HEK293 (cell line): ENCODE data around the gene HPX.

Source experiments
- CTCF ChIA-PET: fragments of 350-600 bp; formaldehyde crosslinking; extraction: SDS; loops from one replicate; lab custom pipeline; 2021; ENCODE audit warnings: antibody characterized with exemption; lab: Yijun Ruan, JAX
- POLR2A ChIA-PET: fragments of 300-600 bp; formaldehyde crosslinking; extraction: SDS; loops from one replicate; lab custom pipeline; 2020; ENCODE audit warnings: antibody characterized with exemption, inconsistent platforms; lab: Yijun Ruan, JAX
- H3K27ac ChIP-seq: fragments of 200-500 bp; sonication (Bioruptor generic); 2 replicates; pipeline ENCODE4 v1.5.1; 2014; ENCODE audit warnings: low read depth, low read length, control low read depth, inconsistent platforms; ENCODE audit errors: extremely low read depth
- H3K36me3 ChIP-seq, 2 experiments: fragments of 200-500 bp in 1 of 2; sonication (Bioruptor generic) in 1 of 2; 1 replicate in 1 of 2; 2 replicates in 1 of 2; pipeline ENCODE4 v1.5.1; 2014 to 2017; ENCODE audit warnings: inconsistent platforms in 2 of 2, low read length in 2 of 2; ENCODE audit not compliant: control insufficient read depth in 2 of 2, insufficient read depth in 1 of 2
- H3K4me1 ChIP-seq: fragments of 200-500 bp; sonication (Bioruptor generic); 2 replicates; pipeline ENCODE4 v1.5.1; 2014; ENCODE audit warnings: mild to moderate bottlenecking, low read length, inconsistent platforms; ENCODE audit not compliant: control insufficient read depth, insufficient read depth
- H3K4me3 ChIP-seq: 2 replicates; pipeline ENCODE4 v1.5.1; 2011; ENCODE audit warnings: low read depth, mild to moderate bottlenecking, control low read depth, low read length, moderate library complexity
- H3K9me3 ChIP-seq: fragments of 200-500 bp; sonication (Bioruptor generic); 2 replicates; pipeline ENCODE4 v1.5.1; 2014; ENCODE audit warnings: low read depth, low read length, inconsistent platforms; ENCODE audit not compliant: control insufficient read depth, insufficient read depth
- EGR2 ChIP-seq: fragments of 450-650 bp; formaldehyde crosslinking; IDR thresholded peaks from 2 replicates; pipeline ENCODE4 v1.5.1; 2016; ENCODE audit warnings: low read depth, missing biosample characterization, missing genetic modification characterization
- OVOL3 ChIP-seq: fragments of 450-650 bp; formaldehyde crosslinking; IDR thresholded peaks from 2 replicates; pipeline ENCODE4 v1.5.1; 2016; ENCODE audit warnings: missing biosample characterization, missing genetic modification characterization
- PRDM6 ChIP-seq: fragments of 450-650 bp; formaldehyde crosslinking; IDR thresholded peaks from 2 replicates; pipeline ENCODE4 v1.5.1; 2017; ENCODE audit warnings: missing biosample characterization, missing genetic modification characterization
- SCRT1 ChIP-seq: fragments of 450-650 bp; formaldehyde crosslinking; IDR thresholded peaks from 2 replicates; pipeline ENCODE4 v1.5.1; 2016; ENCODE audit warnings: missing biosample characterization, missing genetic modification characterization, borderline replicate concordance
- ZBTB17 ChIP-seq: fragments of 450-650 bp; formaldehyde crosslinking; IDR thresholded peaks from 2 replicates; pipeline ENCODE4 v1.5.1; 2016; ENCODE audit warnings: missing biosample characterization, missing genetic modification characterization
- ZBTB44 ChIP-seq: fragments of 450-650 bp; IDR thresholded peaks from 2 replicates; pipeline ENCODE4 v1.5.1; 2018; ENCODE audit warnings: missing biosample characterization, mild to moderate bottlenecking, missing genetic modification characterization
- ZFP3 ChIP-seq: fragments of 450-650 bp; formaldehyde crosslinking; IDR thresholded peaks from 2 replicates; pipeline ENCODE4 v1.5.1; 2016; ENCODE audit warnings: low read depth, missing biosample characterization, missing genetic modification characterization
- ZFP41 ChIP-seq: fragments of 450-650 bp; formaldehyde crosslinking; IDR thresholded peaks from 2 replicates; pipeline ENCODE4 v1.5.1; 2016; ENCODE audit warnings: missing biosample characterization, missing genetic modification characterization, borderline replicate concordance
- ZFP69B ChIP-seq: fragments of 450-650 bp; formaldehyde crosslinking; IDR thresholded peaks from 2 replicates; pipeline ENCODE4 v1.5.1; 2016; ENCODE audit warnings: missing biosample characterization, missing genetic modification characterization
- ZNF10 ChIP-seq: fragments of 450-650 bp; formaldehyde crosslinking; IDR thresholded peaks from 2 replicates; pipeline ENCODE4 v1.5.1; 2017; ENCODE audit warnings: missing biosample characterization, missing genetic modification characterization
- ZNF138 ChIP-seq: fragments of 450-650 bp; formaldehyde crosslinking; IDR thresholded peaks from 2 replicates; pipeline ENCODE4 v1.5.1; 2016; ENCODE audit warnings: missing biosample characterization, missing genetic modification characterization, borderline replicate concordance
- ZNF140 ChIP-seq: fragments of 450-650 bp; formaldehyde crosslinking; IDR thresholded peaks from 2 replicates; pipeline ENCODE4 v1.5.1; 2016; ENCODE audit warnings: missing biosample characterization, missing genetic modification characterization
- ZNF18 ChIP-seq: fragments of 450-650 bp; formaldehyde crosslinking; IDR thresholded peaks from 2 replicates; pipeline ENCODE4 v1.5.1; 2016; ENCODE audit warnings: missing biosample characterization, missing genetic modification characterization
- ZNF214 ChIP-seq: fragments of 450-650 bp; formaldehyde crosslinking; IDR thresholded peaks from 2 replicates; pipeline ENCODE4 v1.5.1; 2017; ENCODE audit warnings: missing biosample characterization, mild to moderate bottlenecking, missing genetic modification characterization, borderline replicate concordance
- ZNF221 ChIP-seq: fragments of 450-650 bp; formaldehyde crosslinking; IDR thresholded peaks from 2 replicates; pipeline ENCODE4 v1.5.1; 2017; ENCODE audit warnings: missing biosample characterization, missing genetic modification characterization, borderline replicate concordance
- ZNF324 ChIP-seq: fragments of 450-650 bp; formaldehyde crosslinking; IDR thresholded peaks from 2 replicates; pipeline ENCODE4 v1.5.1; 2016; ENCODE audit warnings: missing biosample characterization, missing genetic modification characterization
- ZNF341 ChIP-seq: fragments of 450-650 bp; formaldehyde crosslinking; IDR thresholded peaks from 2 replicates; pipeline ENCODE4; 2016; ENCODE audit warnings: low read depth, missing biosample characterization, missing genetic modification characterization
- ZNF398 ChIP-seq: fragments of 450-650 bp; formaldehyde crosslinking; IDR thresholded peaks from 2 replicates; pipeline ENCODE4 v1.5.1; 2017; ENCODE audit warnings: missing biosample characterization, missing genetic modification characterization
- ZNF423 ChIP-seq: fragments of 450-650 bp; formaldehyde crosslinking; IDR thresholded peaks from 2 replicates; pipeline ENCODE4 v1.5.1; 2016; ENCODE audit warnings: missing biosample characterization, missing genetic modification characterization
- ZNF600 ChIP-seq: fragments of 450-650 bp; formaldehyde crosslinking; IDR thresholded peaks from 2 replicates; pipeline ENCODE4 v1.5.1; 2016; ENCODE audit warnings: missing biosample characterization, missing genetic modification characterization
- ZNF670 ChIP-seq: fragments of 450-650 bp; formaldehyde crosslinking; IDR thresholded peaks from 2 replicates; pipeline ENCODE4 v1.5.1; 2016; ENCODE audit warnings: missing biosample characterization, missing genetic modification characterization, low read depth
- ZSCAN18 ChIP-seq: fragments of 450-650 bp; formaldehyde crosslinking; IDR thresholded peaks from 2 replicates; pipeline ENCODE4 v1.5.1; 2016; ENCODE audit warnings: missing biosample characterization, missing genetic modification characterization

The HPX gene

GRCh38 chr11:6440906-6441358 lies at the start of gene HPX:
Gene HPX (minus strand): TSS chr11:6440987. CDS start chr11:6440963, 24 bp downstream.
- POLR2A ChIA-PET, result no interaction called here
- CTCF ChIA-PET, result interaction anchor here (0.6 to 11.2 kb wide), 9 partner anchors 12 to 242 kb away, joined by 3 to 228 read pairs (median 5); partner anchors contain the start of gene MRPL17

GRCh38 chr11:6489306-6489705 lies 48.5 kb upstream of the HPX start:
- ChIA-PET POLR2A (interaction anchor here (1.8 kb wide), 1 partner anchor 8 kb away, joined by 12 read pairs; the partner anchor contains the start of genes ARFIP2 and TIMM10B), CTCF (interaction anchor here (0.9 to 2.6 kb wide), 4 partner anchors 15 to 135 kb away, joined by 3 to 10 read pairs (median 4); no protein-coding TSS in a partner anchor)

More at GRCh38 chr11:6440906-6441358, at the start of gene HPX:
- Histone ChIP-seq H3K36me3 (no peaks in the 10 kb centered on the region), H3K9me3 (no peaks in the 10 kb centered on the region), H3K4me3 (no peak within 1 kb of the TSS), H3K4me1 (no peaks in the 10 kb centered on the region), H3K27ac (no peak within 1 kb of the TSS)
- TF ChIP-seq ZNF341 (no peak), ZBTB44 (tag by site-specific recombination) (no peak), ZNF324 (tag by site-specific recombination) (no peak), ZNF221 (tag by site-specific recombination) (no peak), ZBTB17 (tag by site-specific recombination) (no peak), ZNF670 (tag by site-specific recombination) (no peak), ZFP69B (no peak), ZNF398 (tag by site-specific recombination) (no peak), ZNF138 (tag by site-specific recombination) (no peak), ZNF600 (no peak), SCRT1 (tag by site-specific recombination) (no peak), ZNF140 (tag by site-specific recombination) (no peak), ZFP3 (tag by site-specific recombination) (no peak), EGR2 (tag by site-specific recombination) (no peak), ZNF214 (no peak), OVOL3 (tag by site-specific recombination) (no peak), ZNF18 (tag by site-specific recombination) (no peak), ZFP41 (tag by site-specific recombination) (no peak)

More at GRCh38 chr11:6489306-6489705, 48.5 kb upstream of the HPX start:
- H3K36me3 ChIP-seq, result peaks cover 3 to 83% of the 10 kb centered on the region in 2 experiments; a peak in 2 of 3 replicates
- no peaks in the 10 kb centered on the region for H3K9me3 ChIP-seq
- H3K4me3 ChIP-seq, result no peak overlapping the region
- TF ChIP-seq ZSCAN18 (tag by site-specific recombination) (no peak), PRDM6 (tag by site-specific recombination) (no peak), ZNF423 (tag by site-specific recombination) (no peak), ZNF10 (tag by site-specific recombination) (no peak)
- H3K27ac ChIP-seq, result no peak overlapping the region
- H3K4me1 ChIP-seq, result no peaks in the 10 kb centered on the region
